HAP-1 (cell line): ENCODE results near the gene TIAL1.
"Not testable (repeated sequence)": the region's sequence is repeated elsewhere in the genome, so short reads cannot be mapped to it uniquely, and the experiment has no call there.

Experiments used
- DNase-seq, 2 experiments: peaks; one replicate each; pipeline ENCODE4 v3.0.0-alpha.2; 2016 to 2020; ENCODE audit warnings: low spot score in 2 of 2
- H3K27me3 ChIP-seq: fragments of 250-450 bp; sonication (Bioruptor Pico); 2 replicates; pipeline ENCODE4 v1.5.1; 2020; ENCODE audit warnings: low read depth, mild to moderate bottlenecking, moderate library complexity
- H3K36me3 ChIP-seq: fragments of 250-450 bp; sonication (Bioruptor Pico); replicated peaks from 2 replicates; pipeline ENCODE4 v1.5.1; 2020; ENCODE audit warnings: mild to moderate bottlenecking
- H3K4me1 ChIP-seq: fragments of 250-450 bp; sonication (Bioruptor Pico); 2 replicates; pipeline ENCODE4 v1.5.1; 2020; ENCODE audit warnings: mild to moderate bottlenecking
- H3K4me3 ChIP-seq: fragments of 250-450 bp; sonication (Bioruptor Pico); 2 replicates; pipeline ENCODE4 v1.5.1; 2020; ENCODE audit warnings: mild to moderate bottlenecking, moderate library complexity
- H3K9me3 ChIP-seq: fragments of 250-450 bp; sonication (Bioruptor Pico); 2 replicates; pipeline ENCODE4 v1.5.1; 2020; ENCODE audit warnings: mild to moderate bottlenecking, moderate library complexity
- in situ Hi-C: fragments of 300-500 bp; cut with MboI; formaldehyde crosslinking; loops from 3 replicates; pipeline ENCODE4 v1.14.3; 2020; ENCODE audit warnings: low sequenced_read_pairs, inconsistent platforms, mixed read lengths

The TIAL1 gene

DNA sequence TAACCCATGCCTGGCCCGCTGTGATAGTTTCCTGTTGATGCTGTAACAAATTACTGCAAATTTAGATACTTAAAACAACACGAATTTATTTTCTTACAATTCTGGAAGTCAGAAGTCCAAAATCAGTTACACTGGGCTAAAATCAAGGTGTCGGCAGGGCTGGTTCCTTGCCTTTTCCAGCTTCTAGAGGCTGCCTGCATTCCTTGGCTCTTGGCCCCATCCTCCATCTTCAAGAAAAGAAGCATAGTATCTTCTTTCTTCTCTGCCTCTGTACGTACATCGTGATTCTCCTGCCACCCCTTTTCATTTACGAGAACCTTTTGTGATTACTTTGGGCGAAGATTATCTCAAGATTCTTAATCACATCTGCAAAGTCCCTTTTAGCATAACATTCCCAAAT is 1.6 kb upstream of the TIAL1 start:
- Histone ChIP-seq H3K4me1 (peaks cover 15% of the 10 kb centered on the region), H3K9me3 (no peaks in the 10 kb centered on the region), H3K27me3 (no peaks in the 10 kb centered on the region), H3K36me3 (peaks cover 4% of the 10 kb centered on the region), H3K4me3 (no peak overlapping the region)
- in situ Hi-C loops = loop anchor here (25.0 kb wide), 1 partner anchor 536 kb away; no protein-coding TSS in a partner anchor
- DNase-seq = no peak

DNA sequence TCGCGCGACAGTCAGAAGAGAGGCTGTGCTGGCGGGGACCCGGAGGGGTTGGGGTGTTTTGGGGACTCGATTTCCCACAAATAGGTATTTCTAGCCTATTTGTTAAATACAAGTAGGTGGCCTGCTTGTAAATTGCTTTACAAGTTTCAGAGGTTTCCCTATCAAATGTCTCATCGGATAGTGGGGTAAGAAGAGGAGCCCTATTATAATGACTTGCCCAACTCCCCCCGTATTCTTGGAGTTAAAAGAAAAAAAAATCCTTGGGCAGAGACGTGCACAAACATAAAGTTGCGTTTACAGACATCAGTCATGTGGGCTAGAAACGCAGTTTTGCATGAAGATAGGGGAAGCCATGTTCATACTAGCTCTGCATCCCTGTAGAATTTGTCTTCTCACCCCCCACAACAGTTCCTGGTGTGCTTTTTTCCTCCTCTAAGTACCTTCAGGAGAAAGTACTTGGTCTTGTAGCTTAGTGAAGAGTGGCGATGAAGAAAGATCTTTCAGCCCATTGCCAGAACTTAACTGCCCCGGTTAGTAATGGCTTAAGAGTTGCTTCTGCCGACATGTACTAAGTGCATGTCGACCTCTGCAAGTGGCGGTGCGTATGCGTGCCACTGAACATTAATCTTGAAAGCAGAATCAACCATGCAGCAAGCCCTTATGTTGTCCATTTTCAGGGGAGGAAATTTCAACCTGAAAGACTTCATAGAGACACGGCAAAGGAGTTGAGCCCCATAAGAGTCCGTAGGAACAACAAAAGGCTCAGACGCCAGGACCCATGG is 832 bp upstream of the TIAL1 start:
- no peaks in the 10 kb centered on the region for H3K27me3 ChIP-seq
- DNase-seq = no peak
- H3K9me3 ChIP-seq = no peaks in the 10 kb centered on the region
- H3K4me3 ChIP-seq = peak overlapping the region; percentile 72
- H3K4me1 ChIP-seq = peaks cover 18% of the 10 kb centered on the region
- H3K36me3 ChIP-seq = peaks cover 4% of the 10 kb centered on the region
- in situ Hi-C loops = loop anchor here (25.0 kb wide), 1 partner anchor 535 kb away; no protein-coding TSS in a partner anchor

- H3K4me3 ChIP-seq = peak overlapping the region; percentile 72
- H3K36me3 ChIP-seq = peaks cover 4% of the 10 kb centered on the region
- H3K9me3 ChIP-seq = no peaks in the 10 kb centered on the region
- DNase-seq = peak in 1 of 2 experiments; percentile 54
- H3K4me1 ChIP-seq = peaks cover 28% of the 10 kb centered on the region
- H3K27me3 ChIP-seq = no peaks in the 10 kb centered on the region
- in situ Hi-C loops = loop anchor here (25.0 kb wide), 1 partner anchor 534 kb away; no protein-coding TSS in a partner anchor
These were observed 868 bp downstream of the TIAL1 start for GRCh38 chr10:119595676-119596515.

DNA sequence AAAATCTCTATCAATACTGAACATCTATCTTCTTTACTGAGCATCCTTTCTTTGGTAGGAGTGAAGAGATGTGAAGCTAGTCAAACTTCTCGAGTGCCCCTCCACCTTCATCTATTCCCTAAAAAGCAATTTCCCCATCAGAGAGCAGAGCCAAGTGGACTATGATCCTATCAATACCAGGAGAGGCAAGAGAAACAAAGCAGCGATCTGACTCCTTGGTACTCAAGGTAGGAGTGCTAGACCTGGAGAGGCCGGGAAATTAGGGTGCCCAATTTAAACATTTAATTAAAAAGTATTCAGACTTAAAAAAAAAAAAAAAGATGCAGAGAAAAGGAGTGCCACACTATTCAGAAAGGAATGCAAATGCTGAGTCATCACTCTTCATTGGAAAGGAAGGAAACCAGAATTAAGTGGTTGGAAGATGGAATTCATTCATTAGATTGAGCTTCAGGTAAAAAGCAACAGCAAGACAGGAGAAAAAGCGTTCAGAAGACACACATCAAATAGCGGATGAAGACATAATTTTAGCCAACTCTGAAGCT is 1.6 kb downstream of the TIAL1 start:
- Histone ChIP-seq H3K36me3 (peaks cover 6% of the 10 kb centered on the region), H3K4me3 (peak overlapping the region; percentile 72), H3K9me3 (no peaks in the 10 kb centered on the region), H3K4me1 (peaks cover 28% of the 10 kb centered on the region), H3K27me3 (no peaks in the 10 kb centered on the region)
- DNase-seq = peak in 1 of 2 experiments; percentile 14
- in situ Hi-C loops = loop anchor here (25.0 kb wide), 1 partner anchor 533 kb away; no protein-coding TSS in a partner anchor

DNA sequence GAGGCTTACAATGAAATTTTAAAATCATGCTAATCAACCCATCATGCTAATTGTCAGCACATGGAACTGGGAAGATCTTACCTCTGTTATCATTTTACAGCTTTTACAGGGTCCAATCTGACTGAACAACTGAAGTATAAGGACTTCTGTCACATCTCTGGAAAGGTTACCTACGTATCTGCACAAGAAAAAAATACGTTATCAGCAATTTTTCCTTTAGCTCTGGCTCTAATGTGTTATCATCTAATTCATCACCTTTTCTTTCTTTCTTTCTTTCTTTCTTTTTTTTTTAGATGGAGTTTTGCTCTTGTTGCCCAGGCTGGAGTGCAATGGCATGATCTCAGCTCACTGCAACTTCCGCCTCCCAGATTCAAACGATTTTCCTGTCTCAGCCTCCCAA is 8.7 kb downstream of the TIAL1 start:
- in situ Hi-C loops = loop anchor here (25.0 kb wide), 1 partner anchor 526 kb away; no protein-coding TSS in a partner anchor
- H3K4me3 ChIP-seq = no peak overlapping the region
- H3K9me3 ChIP-seq = no peaks in the 10 kb centered on the region
- H3K4me1 ChIP-seq = peaks cover 10% of the 10 kb centered on the region; the same call in 1 of the 2 replicates
- H3K36me3 ChIP-seq = peaks cover 40% of the 10 kb centered on the region
- DNase-seq = no peak
- no peaks in the 10 kb centered on the region for H3K27me3 ChIP-seq

DNA sequence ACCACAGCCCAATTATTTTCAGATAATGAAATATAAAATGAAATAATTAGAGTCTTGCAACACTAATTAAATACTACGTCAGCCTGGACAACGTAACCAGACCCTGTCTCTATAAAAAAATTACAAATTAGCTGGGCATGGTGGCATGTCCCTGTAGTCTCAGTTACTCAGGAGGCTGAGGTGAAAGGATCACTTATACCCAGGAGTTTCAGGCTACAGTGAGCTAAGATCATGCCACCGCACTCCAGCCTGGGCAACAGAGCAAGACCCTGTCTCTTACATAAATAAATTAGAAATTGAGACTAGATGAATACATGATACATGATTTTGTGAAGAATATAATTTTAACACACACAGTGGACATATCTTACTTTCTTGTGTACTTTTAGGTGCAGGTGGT is 18.4 kb downstream of the TIAL1 start:
- H3K36me3 ChIP-seq = peaks cover 78% of the 10 kb centered on the region
- in situ Hi-C loops = loop anchor here (25.0 kb wide), 1 partner anchor 516 kb away; no protein-coding TSS in a partner anchor
- H3K4me3 ChIP-seq = no peak overlapping the region
- no peaks in the 10 kb centered on the region for H3K27me3 ChIP-seq
- DNase-seq = no peak
- H3K9me3 ChIP-seq = no peaks in the 10 kb centered on the region
- H3K4me1 ChIP-seq = no peaks in the 10 kb centered on the region

DNA sequence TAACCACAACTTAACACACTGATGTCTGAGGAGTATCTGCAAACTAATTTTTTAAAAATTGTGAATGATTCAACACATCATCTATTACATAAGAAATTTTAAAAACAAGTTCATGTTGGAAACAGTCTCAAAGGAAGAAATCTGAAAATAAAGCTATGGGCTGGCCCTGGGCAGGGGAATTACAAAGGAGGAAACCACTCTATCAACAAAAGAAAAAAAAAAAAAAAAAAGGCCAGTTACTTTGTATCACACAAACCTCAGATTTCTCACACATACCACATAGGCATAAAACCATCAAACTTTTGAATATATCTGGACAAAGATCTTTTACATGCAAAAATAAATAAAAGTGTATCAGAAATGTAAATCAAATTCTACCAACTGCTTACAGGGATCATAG is 20.8 kb downstream of the TIAL1 start:
- no peaks in the 10 kb centered on the region for H3K9me3 ChIP-seq
- no peak overlapping the region for H3K4me3 ChIP-seq
- in situ Hi-C loops = loop anchor here (25.0 kb wide), 1 partner anchor 514 kb away; no protein-coding TSS in a partner anchor
- no peaks in the 10 kb centered on the region for H3K4me1 ChIP-seq
- DNase-seq = no peak
- H3K27me3 ChIP-seq = no peaks in the 10 kb centered on the region
- H3K36me3 ChIP-seq = peaks cover 65% of the 10 kb centered on the region

GRCh38 chr10:119575506-119575905 is 21.3 kb downstream of the TIAL1 start:
- in situ Hi-C loops = loop anchor here (25.0 kb wide), 1 partner anchor 513 kb away; no protein-coding TSS in a partner anchor
- Histone ChIP-seq H3K36me3 (peaks cover 65% of the 10 kb centered on the region), H3K9me3 (no peaks in the 10 kb centered on the region), H3K27me3 (no peaks in the 10 kb centered on the region), H3K4me3 (no peak overlapping the region), H3K4me1 (no peaks in the 10 kb centered on the region)
- no peak for DNase-seq

GRCh38 chr10:119567978-119568377 is 28.8 kb downstream of the TIAL1 start:
- Histone ChIP-seq H3K4me3 (no peak overlapping the region), H3K36me3 (peaks cover 6% of the 10 kb centered on the region), H3K27me3 (no peaks in the 10 kb centered on the region), H3K9me3 (no peaks in the 10 kb centered on the region), H3K4me1 (no peaks in the 10 kb centered on the region)
- no peak for DNase-seq
- in situ Hi-C loops = no loop called here

GRCh38 chr10:119562097-119562496 is 34.7 kb downstream of the TIAL1 start:
- Histone ChIP-seq H3K9me3 (no peaks in the 10 kb centered on the region), H3K4me3 (no peak overlapping the region), H3K4me1 (no peaks in the 10 kb centered on the region), H3K36me3 (no peaks in the 10 kb centered on the region), H3K27me3 (no peaks in the 10 kb centered on the region)
- in situ Hi-C loops = no loop called here
- DNase-seq = no peak

DNA sequence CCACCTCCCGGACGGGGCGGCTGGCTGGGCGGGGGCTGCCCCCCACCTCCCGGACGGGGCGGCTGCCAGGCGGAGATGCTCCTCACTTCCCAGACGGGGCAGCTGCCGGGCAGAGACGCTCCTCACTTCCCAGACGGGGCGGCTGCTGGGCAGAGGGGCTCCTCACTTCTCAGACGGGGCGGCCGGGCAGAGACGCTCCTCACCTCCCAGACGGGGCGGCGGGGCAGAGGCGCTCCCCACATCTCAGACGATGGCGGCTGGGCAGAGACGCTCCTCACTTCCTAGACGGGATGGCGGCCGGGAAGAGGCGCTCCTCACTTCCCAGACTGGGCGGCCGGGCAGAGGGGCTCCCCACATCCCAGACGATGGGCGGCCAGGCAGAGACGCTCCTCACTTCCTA is 37.3 kb downstream of the TIAL1 start:
- H3K9me3 ChIP-seq, H3K27me3 ChIP-seq, DNase-seq, H3K4me1 ChIP-seq, in situ Hi-C loops, H3K4me3 ChIP-seq, H3K36me3 ChIP-seq: not testable (repeated sequence)

- H3K4me1 ChIP-seq, in situ Hi-C loops: not testable (repeated sequence)
These were observed 40.7 kb downstream of the TIAL1 start for GRCh38 chr10:119556081-119556480.

GRCh38 chr10:119555178-119555784 is 41.5 kb downstream of the TIAL1 start:
- Histone ChIP-seq H3K9me3 (no peaks in the 10 kb centered on the region), H3K27me3 (0 out of 2 replicates have a peak, but pooled peaks cover 3% of the 10 kb centered on the region), H3K36me3 (no peaks in the 10 kb centered on the region), H3K4me3 (no peak overlapping the region), H3K4me1 (no peaks in the 10 kb centered on the region)
- no peak for DNase-seq
- in situ Hi-C loops = no loop called here

More at GRCh38 chr10:119556081-119556480, 40.7 kb downstream of the TIAL1 start:
- H3K4me3 ChIP-seq, H3K27me3 ChIP-seq, DNase-seq, H3K9me3 ChIP-seq, H3K36me3 ChIP-seq: not testable (repeated sequence)
